CD4-positive, CD25-positive, alpha-beta regulatory T cell (primary cell): Measurements from ENCODE around the gene ZSWIM6. TPM values are rescaled to one million over a fixed set of nuclear protein-coding genes. Genes with fewer than 3 reads are reported as not detected.
A peak's percentile ranks its signal among the peaks of the same experiment; 100 is the strongest.

Experiments used
- ATAC-seq, 2 donors: fragments of 150-1000 bp; cut with Tn5 transposase; one replicate each; pipeline ENCODE4 v1.10.0; 2021; ENCODE audit warnings: low read depth in 2 of 2, moderate number of reproducible peaks in 2 of 2, moderate library complexity in 1 of 2
- DNase-seq, 3 donors: peaks; one replicate each; pipeline versions ENCODE4 v3.0.0 to v3.0.0-alpha.2; 2012 to 2022; ENCODE audit warnings: mixed read lengths in 1 of 3
- H3K27ac ChIP-seq: one replicate; pipeline ENCODE4 v1.7.0; 2013; ENCODE audit warnings: mild to moderate bottlenecking, low read length; ENCODE audit not compliant: insufficient read depth, poor library complexity, severe bottlenecking
- H3K27me3 ChIP-seq: one replicate; pipeline ENCODE4 v1.7.0; 2013; ENCODE audit warnings: low read length; ENCODE audit not compliant: control insufficient read depth, insufficient read depth
- H3K36me3 ChIP-seq: one replicate; pipeline ENCODE4 v1.7.0; 2013; ENCODE audit warnings: mild to moderate bottlenecking, low read length, moderate library complexity; ENCODE audit not compliant: control insufficient read depth, insufficient read depth
- H3K4me1 ChIP-seq: 2 replicates; pipeline ENCODE4 v1.7.0; 2013; ENCODE audit warnings: mild to moderate bottlenecking, low read length; ENCODE audit not compliant: insufficient read depth, control insufficient read depth, poor library complexity, severe bottlenecking
- H3K4me3 ChIP-seq: one replicate; pipeline ENCODE4 v1.7.0; 2013; ENCODE audit warnings: low read depth, mild to moderate bottlenecking, low read length, moderate library complexity
- H3K9me3 ChIP-seq, 2 experiments: 1 replicate in 1 of 2; 2 replicates in 1 of 2; pipeline ENCODE4 v1.7.0; 2013; ENCODE audit warnings: low read length in 2 of 2, mild to moderate bottlenecking in 1 of 2, moderate library complexity in 1 of 2; ENCODE audit not compliant: control insufficient read depth in 2 of 2
- H3K27ac Mint-ChIP-seq, 3 donors: one replicate each; pipeline ENCODE4 v1.8.0; 2020 to 2022; ENCODE audit warnings: mild to moderate bottlenecking in 3 of 3, mixed read lengths in 3 of 3, moderate library complexity in 2 of 3
- H3K27me3 Mint-ChIP-seq: one replicate; pipeline ENCODE4 v1.8.0; 2022; ENCODE audit warnings: mild to moderate bottlenecking, mixed read lengths
- H3K36me3 Mint-ChIP-seq: one replicate; pipeline ENCODE4 v1.8.0; 2020; ENCODE audit warnings: mixed read lengths
- H3K4me1 Mint-ChIP-seq, 4 donors: one replicate each; pipeline ENCODE4 v1.8.0; 2020 to 2022; ENCODE audit warnings: mixed read lengths in 4 of 4, mild to moderate bottlenecking in 1 of 4
- H3K4me3 Mint-ChIP-seq, 4 donors: one replicate each; pipeline ENCODE4 v1.8.0; 2020 to 2022; ENCODE audit warnings: mild to moderate bottlenecking in 4 of 4, mixed read lengths in 4 of 4, moderate library complexity in 3 of 4
- H3K9me3 Mint-ChIP-seq, 7 donors: one replicate each; pipeline ENCODE4 v1.8.0; 2020 to 2022; ENCODE audit warnings: mixed read lengths in 7 of 7, mild to moderate bottlenecking in 3 of 7, moderate library complexity in 2 of 7
- polyA plus RNA-seq, 4 donors: library from polyadenylated mRNA; unstranded; fragments of 300-500 nt; fragmentation: Illumina TruSeq; gene quantifications; one replicate each; pipeline ENCODE4 v1.2.3, GENCODE V29; 2021
- total RNA-seq: library from RNA; stranded (reverse); gene quantifications from one replicate; pipeline ENCODE4 v1.2.3, GENCODE V29; 2022

Gene ZSWIM6
- total RNA-seq: 12.2 TPM
- polyA plus RNA-seq: under 1 TPM; 0.41 to 0.84 (median 0.58) TPM

DNA sequence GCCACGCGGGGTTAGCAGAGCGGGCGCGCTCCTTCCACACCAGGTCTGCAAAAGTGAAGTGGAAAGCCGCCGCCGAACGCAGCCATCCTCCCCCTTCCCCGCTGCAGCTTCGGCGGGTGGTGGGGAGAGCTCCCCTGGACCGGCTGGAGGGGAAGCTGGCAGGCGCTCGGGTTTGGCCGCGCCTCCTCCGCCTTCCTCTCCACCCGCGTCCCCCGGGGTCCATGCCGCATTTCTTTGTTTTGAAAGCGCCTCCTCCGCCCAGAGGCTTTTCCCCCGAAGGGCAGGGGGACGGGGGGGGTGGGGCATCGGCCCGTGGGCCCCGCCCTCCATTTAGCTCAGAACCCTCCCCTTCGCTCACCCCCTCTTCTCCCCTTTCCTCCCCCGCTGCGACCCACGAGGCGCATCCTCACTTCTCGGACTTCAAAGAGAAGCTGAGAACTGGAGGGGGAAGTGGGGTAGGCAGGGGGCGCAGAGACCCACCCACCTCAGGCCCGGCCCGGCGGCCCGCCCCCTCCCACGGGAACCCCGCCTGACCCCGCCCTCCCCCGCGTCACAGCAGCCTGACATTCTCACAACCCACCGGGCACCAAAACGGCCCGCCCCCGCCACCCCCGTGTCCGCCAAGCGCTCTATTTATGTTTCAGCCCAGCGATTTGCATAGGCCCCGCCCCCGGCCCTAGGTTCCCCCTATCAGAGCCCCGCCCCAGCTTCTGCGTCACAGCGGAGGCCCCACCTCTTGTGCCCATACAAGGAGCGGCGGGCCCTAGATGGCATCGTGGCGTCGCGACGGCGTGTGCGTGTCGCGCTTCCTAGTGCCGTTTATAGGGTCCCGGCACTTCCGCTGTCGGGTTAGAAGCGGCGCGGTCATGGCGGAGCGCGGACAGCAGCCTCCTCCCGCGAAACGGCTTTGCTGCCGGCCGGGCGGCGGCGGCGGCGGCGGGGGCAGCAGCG lies at the start of gene ZSWIM6:
Gene ZSWIM6 (plus strand): TSS at position 852 of the 951 bp plus-strand sequence. CDS start 15 bp downstream, at position 867.
- Histone ChIP-seq H3K4me1 (peaks cover 26% of the 10 kb centered on the region), H3K9me3 (no peaks in the 10 kb centered on the region), H3K27ac (peak within 1 kb of the TSS; percentile 92), H3K27me3 (peaks cover 23% of the 10 kb centered on the region), H3K4me3 (no peak within 1 kb of the TSS), H3K36me3 (no peaks in the 10 kb centered on the region)
- Mint-ChIP-seq H3K27me3 (peaks cover 52% of the 10 kb centered on the region), H3K4me3 (peak within 1 kb of the TSS; percentile 96 to 99 (median 96)), H3K4me1 (peaks cover 31 to 46% (median 34%) of the 10 kb centered on the region in 4 donors), H3K9me3 (peaks cover 0 to 2% (median 0%) of the 10 kb centered on the region in 7 donors), H3K36me3 (peaks cover 5% of the 10 kb centered on the region), H3K27ac (peak within 1 kb of the TSS; percentile 93 to 97 (median 95))
- peak; percentile 82 to 84 for ATAC-seq
- DNase-seq: peak; percentile 97 to 99 (median 99)

DNA sequence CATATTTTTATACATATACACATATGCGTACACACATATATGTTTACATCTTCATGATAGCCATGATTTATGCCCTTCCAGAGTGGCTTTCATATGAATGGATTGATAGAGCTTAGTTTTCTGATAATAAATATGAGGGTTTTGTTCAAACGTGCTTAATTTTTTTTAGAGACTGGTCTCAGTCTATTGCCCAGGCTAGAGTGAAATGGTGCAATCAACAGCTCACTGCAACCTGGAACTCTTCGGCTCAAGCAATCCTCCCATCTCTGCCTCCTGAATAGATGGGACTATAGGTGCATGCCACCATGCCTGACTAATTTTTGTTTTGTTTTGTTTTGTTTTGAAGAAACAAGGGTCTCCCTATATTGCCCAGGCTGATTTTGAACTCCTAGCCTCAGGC lies 48.6 kb upstream of the ZSWIM6 start:
- Histone ChIP-seq H3K4me3 (no peak overlapping the region), H3K36me3 (no peaks in the 10 kb centered on the region), H3K27ac (no peak overlapping the region), H3K4me1 (no peaks in the 10 kb centered on the region), H3K9me3 (no peaks in the 10 kb centered on the region), H3K27me3 (no peaks in the 10 kb centered on the region)
- H3K36me3 Mint-ChIP-seq: no peaks in the 10 kb centered on the region
- H3K4me3 Mint-ChIP-seq: no peak overlapping the region
- no peaks in the 10 kb centered on the region for H3K27me3 Mint-ChIP-seq
- DNase-seq (no peak), ATAC-seq (no peak)
- peaks cover 0 to 20% (median 12%) of the 10 kb centered on the region in 4 donors for H3K4me1 Mint-ChIP-seq
- H3K27ac Mint-ChIP-seq: no peak overlapping the region
- no peaks in the 10 kb centered on the region for H3K9me3 Mint-ChIP-seq

DNA sequence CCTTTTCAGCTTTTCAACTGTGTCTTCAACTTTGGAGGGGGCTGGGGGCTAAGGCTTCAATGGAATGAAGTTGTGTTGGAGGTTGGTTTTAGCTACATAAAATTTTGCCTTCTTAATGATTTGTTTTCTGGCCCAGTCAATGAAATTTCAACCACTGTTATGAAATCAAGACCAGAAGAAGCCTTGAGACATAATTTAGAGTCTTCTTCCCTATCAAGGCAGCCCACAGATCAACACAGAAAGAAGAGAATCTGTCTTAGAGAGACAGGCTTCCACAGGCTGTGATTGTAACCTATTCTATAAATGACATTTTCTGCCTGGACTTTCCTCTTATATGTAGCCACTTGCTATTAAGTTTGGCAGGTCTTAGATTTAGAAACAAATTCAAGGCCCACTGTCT lies 46.5 kb upstream of the ZSWIM6 start:
- Mint-ChIP-seq H3K36me3 (no peaks in the 10 kb centered on the region), H3K27me3 (no peaks in the 10 kb centered on the region), H3K27ac (no peak overlapping the region), H3K4me3 (no peak overlapping the region), H3K9me3 (no peaks in the 10 kb centered on the region), H3K4me1 (peaks cover 0 to 8% (median 6%) of the 10 kb centered on the region in 4 donors)
- Histone ChIP-seq H3K9me3 (no peaks in the 10 kb centered on the region), H3K36me3 (no peaks in the 10 kb centered on the region), H3K27me3 (no peaks in the 10 kb centered on the region), H3K4me3 (no peak overlapping the region), H3K4me1 (no peaks in the 10 kb centered on the region), H3K27ac (no peak overlapping the region)
- DNase-seq: no peak
- no peak for ATAC-seq

- H3K27me3 Mint-ChIP-seq: no peaks in the 10 kb centered on the region
These were observed 45.5 kb upstream of the ZSWIM6 start for GRCh38 chr5:61286446-61287132.

GRCh38 chr5:61287474-61287873 lies 44.6 kb upstream of the ZSWIM6 start:
- no peak overlapping the region for H3K4me3 Mint-ChIP-seq
- no peak overlapping the region for H3K4me3 ChIP-seq
- no peak for DNase-seq
- H3K9me3 Mint-ChIP-seq: no peaks in the 10 kb centered on the region
- no peak overlapping the region for H3K27ac ChIP-seq
- no peaks in the 10 kb centered on the region for H3K27me3 Mint-ChIP-seq
- no peaks in the 10 kb centered on the region for H3K27me3 ChIP-seq
- H3K9me3 ChIP-seq: no peaks in the 10 kb centered on the region
- no peaks in the 10 kb centered on the region for H3K36me3 ChIP-seq
- no peaks in the 10 kb centered on the region for H3K36me3 Mint-ChIP-seq
- no peaks in the 10 kb centered on the region for H3K4me1 ChIP-seq
- no peak for ATAC-seq
- H3K4me1 Mint-ChIP-seq: peaks cover 0 to 4% (median 4%) of the 10 kb centered on the region in 4 donors
- no peak overlapping the region for H3K27ac Mint-ChIP-seq

More at GRCh38 chr5:61286446-61287132, 45.5 kb upstream of the ZSWIM6 start:
- DNase-seq (no peak), ATAC-seq (no peak)
- Histone ChIP-seq H3K4me3 (no peak overlapping the region), H3K4me1 (no peaks in the 10 kb centered on the region), H3K27me3 (no peaks in the 10 kb centered on the region), H3K36me3 (no peaks in the 10 kb centered on the region), H3K27ac (no peak overlapping the region), H3K9me3 (no peaks in the 10 kb centered on the region)
- H3K36me3 Mint-ChIP-seq: no peaks in the 10 kb centered on the region
- no peak overlapping the region for H3K27ac Mint-ChIP-seq
- H3K4me3 Mint-ChIP-seq: no peak overlapping the region
- no peaks in the 10 kb centered on the region for H3K9me3 Mint-ChIP-seq
- H3K4me1 Mint-ChIP-seq: peaks cover 0 to 4% (median 4%) of the 10 kb centered on the region in 4 donors

DNA sequence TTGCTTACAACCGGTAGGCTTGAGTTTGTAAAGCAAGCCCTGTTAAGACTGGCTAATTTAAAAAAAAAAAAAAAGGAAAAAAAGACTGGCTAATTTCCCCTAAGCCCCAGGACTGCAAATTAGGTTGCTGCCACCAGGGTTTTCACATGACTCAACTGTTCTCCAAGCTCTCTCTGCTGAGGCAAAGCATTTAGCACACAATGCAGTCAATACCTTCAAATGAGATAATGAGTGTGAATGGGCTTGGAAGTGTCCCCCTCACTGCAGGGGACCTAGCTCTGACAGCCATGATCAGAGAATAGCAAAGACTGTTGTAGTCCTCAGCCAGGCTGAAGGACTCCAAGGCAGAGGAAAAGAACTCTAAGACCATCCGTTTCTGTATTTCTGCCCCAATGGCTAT lies 42.8 kb upstream of the ZSWIM6 start:
- H3K4me3 Mint-ChIP-seq: no peak overlapping the region
- ATAC-seq: no peak
- Histone ChIP-seq H3K27me3 (no peaks in the 10 kb centered on the region), H3K4me1 (no peaks in the 10 kb centered on the region), H3K27ac (no peak overlapping the region), H3K4me3 (no peak overlapping the region), H3K36me3 (no peaks in the 10 kb centered on the region), H3K9me3 (no peaks in the 10 kb centered on the region)
- no peak for DNase-seq
- no peak overlapping the region for H3K27ac Mint-ChIP-seq
- no peaks in the 10 kb centered on the region for H3K9me3 Mint-ChIP-seq
- no peaks in the 10 kb centered on the region for H3K36me3 Mint-ChIP-seq
- no peaks in the 10 kb centered on the region for H3K27me3 Mint-ChIP-seq
- peaks cover 0 to 7% (median 4%) of the 10 kb centered on the region in 4 donors for H3K4me1 Mint-ChIP-seq

- Mint-ChIP-seq H3K36me3 (no peaks in the 10 kb centered on the region), H3K4me3 (no peak overlapping the region), H3K4me1 (peaks cover 0 to 7% (median 4%) of the 10 kb centered on the region in 4 donors), H3K9me3 (no peaks in the 10 kb centered on the region), H3K27ac (no peak overlapping the region), H3K27me3 (no peaks in the 10 kb centered on the region)
- Histone ChIP-seq H3K27me3 (no peaks in the 10 kb centered on the region), H3K4me3 (no peak overlapping the region), H3K36me3 (no peaks in the 10 kb centered on the region), H3K27ac (no peak overlapping the region), H3K9me3 (no peaks in the 10 kb centered on the region), H3K4me1 (no peaks in the 10 kb centered on the region)
- no peak for DNase-seq
- no peak for ATAC-seq
These were observed 42.3 kb upstream of the ZSWIM6 start for GRCh38 chr5:61289669-61290306.
